ENCODE results near the gene KLRB1.
"Not testable (repeated sequence)": the region's sequence is repeated elsewhere in the genome, so short reads cannot be mapped to it uniquely, and the experiment has no call there.

KLRB1 gene

DNA sequence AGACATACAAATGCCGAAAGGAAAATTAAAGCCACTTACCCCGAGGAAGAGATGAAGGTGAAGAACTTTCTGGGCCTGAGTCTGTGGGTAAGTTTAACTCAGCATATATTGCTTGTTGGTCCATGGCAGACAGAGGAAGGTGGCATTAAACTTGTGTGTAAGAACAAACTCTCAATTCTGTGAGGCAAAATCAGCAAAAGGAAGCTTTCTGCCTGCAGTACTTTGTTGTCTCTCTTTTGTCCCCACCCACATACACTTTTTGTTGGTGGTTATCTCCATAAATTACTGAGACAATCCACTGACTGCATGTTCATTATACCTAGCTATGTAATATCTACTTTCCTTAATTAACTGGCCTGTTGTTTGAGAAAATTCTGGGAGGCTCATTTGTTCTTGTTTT, at the start of gene KLRB1:
Gene KLRB1, minus strand, starts transcription at position 201 of the 400 bp plus-strand sequence. Its CDS starts 77 bp downstream, at position 124.
- FAIRE-seq (no peak), DNase-seq (ENCODE audit: insufficient read length, low spot score) (no peak)

DNA sequence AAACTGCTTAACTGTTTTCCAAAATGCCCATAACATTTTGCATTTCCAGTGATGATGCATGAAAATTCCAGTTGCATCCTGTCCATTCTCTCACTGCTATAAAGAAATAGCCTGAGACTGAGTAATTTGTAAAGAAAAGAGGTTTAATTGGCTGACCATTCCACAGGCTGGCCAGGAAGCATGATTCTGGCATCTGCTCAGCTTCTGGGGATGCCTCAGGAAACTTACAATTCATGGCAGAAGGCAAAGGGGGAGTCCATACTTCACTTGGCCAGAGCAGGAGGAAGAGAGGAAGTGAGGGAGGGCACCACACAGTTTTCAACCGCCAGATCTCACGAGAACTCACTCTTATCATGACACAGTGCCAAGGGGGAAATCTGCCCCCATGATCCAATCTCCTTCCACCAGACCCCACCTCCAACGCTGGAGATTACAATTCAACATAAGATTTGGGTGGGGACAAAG, 43.6 kb upstream of the KLRB1 start:
- FAIRE-seq (no peak), DNase-seq (ENCODE audit: insufficient read length, low spot score) (no peak)

DNA sequence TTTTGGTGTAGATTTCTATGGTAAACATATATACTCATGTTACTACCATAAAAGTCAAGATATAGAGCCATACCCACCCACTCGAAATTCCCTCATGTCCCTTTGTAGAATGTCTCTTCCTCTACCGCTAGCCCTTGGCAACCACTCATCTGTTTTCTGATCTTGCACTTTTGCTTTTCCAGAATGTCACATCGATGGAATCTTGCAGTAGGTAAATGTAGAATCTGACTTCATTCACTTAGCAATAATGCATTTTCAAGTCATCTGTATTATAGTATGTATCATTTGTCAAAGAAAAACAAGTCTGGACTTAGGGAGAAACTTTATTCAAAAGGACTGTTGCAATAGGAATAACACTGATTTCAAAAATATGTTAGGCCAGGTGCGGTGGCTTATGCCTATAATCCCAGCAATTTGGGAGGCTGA, 42.4 kb upstream of the KLRB1 start:
- FAIRE-seq, result no peak

GRCh38 chr12:9649532-9649940, 41.8 kb upstream of the KLRB1 start:
- no peak for DNase-seq (ENCODE audit: insufficient read length, low spot score)
- FAIRE-seq, result no peak

More for the DNA sequence above, 42.4 kb upstream of the KLRB1 start:
- no peak for DNase-seq (ENCODE audit: insufficient read length, low spot score)

- DNase-seq (ENCODE audit: insufficient read length, low spot score) (no peak), FAIRE-seq (no peak)
Measured at GRCh38 chr12:9648701-9649531, 41.2 kb upstream of the KLRB1 start.

DNA sequence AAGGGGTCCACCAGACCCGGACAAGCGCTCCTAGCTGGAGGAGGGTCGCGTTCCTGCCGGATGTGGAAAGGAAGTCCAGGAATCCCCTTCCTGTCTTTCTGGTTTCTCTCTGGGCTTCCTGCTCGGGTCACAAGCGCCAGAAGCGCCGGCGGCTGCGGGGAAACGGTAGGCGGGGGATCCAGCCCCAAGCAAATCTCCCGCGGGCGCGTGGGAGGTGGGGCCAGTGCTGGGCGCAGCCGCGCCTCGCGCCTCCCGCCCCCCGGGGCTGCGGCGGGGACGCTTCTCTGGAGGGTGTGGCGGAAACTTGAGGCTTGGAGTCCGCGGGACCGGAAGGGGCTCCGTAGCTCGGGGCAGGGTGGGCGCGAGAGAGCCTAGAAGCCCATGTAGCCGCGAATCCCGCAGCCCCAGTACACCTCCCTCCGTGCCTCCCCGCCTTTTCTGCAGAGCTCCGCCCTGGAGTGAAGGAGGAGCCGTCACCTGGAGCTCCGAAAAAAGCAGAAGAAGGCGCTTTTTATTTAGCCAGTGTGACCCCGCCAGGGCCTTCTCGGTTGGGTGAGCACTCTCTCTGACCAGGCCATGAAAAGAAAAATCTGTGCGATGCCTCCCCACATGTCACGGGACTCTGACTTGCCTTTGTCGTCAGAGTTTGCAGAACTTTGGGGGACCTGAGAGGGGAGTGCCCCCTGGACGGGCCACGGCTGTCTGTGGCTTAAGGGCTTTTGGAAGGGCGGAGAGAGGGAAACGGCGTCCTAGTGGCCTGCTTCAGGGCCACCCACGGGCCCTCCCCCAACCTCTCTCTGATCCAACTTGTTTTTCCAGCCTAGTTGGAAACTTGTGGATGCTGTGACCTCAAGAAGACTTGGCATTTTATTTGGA, 40.3 kb upstream of the KLRB1 start:
- FAIRE-seq, result no peak
- DNase-seq (ENCODE audit: insufficient read length, low spot score), result peak; percentile 73

DNA sequence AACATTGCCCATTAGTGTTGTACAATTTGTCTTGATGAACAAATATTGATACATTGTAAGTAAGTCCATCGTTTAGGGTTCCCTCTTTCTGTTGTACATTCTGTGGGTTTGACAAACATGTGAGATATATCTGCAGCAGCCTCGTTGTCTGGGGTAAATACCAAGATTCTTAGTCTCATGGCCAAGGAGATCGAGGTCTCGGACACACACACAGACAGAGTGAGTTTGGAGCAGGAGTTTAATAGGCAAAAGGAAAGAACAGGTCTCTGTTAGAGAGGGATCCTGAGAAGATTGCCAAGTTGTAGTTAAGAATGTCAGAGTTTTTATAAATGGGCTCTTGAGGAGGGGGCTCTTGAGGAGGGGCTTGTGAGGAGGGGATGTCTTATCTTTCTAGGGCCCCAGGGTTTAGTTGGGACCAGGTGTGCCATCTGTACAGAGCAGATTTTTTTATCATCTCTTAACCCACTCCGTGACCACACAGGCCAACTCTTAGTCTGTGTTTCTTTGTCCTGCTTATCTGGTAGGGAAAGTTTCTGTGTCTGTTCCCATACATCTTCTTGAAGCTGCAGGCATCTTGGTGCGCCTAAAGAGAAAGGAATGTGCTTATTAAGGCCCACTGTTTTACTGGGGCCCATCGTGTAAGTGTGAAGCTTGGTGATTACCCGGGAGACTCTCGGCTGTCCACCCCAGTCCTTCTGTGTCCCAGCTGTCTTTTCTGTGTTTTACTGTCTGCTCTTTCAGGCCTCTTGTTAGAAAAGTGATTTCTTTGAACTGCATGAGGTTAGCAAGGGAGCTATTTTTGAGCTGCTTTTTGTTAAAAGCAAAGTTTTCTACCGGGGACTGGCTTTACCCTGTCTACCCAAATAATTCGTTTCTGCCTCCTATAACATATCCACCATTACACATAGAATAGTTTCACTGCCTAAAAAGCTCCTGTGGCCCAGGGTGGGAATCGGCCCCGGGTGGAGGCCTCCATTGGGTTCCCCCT, 39.4 kb upstream of the KLRB1 start:
- FAIRE-seq (no peak), DNase-seq (ENCODE audit: insufficient read length, low spot score) (no peak)

DNA sequence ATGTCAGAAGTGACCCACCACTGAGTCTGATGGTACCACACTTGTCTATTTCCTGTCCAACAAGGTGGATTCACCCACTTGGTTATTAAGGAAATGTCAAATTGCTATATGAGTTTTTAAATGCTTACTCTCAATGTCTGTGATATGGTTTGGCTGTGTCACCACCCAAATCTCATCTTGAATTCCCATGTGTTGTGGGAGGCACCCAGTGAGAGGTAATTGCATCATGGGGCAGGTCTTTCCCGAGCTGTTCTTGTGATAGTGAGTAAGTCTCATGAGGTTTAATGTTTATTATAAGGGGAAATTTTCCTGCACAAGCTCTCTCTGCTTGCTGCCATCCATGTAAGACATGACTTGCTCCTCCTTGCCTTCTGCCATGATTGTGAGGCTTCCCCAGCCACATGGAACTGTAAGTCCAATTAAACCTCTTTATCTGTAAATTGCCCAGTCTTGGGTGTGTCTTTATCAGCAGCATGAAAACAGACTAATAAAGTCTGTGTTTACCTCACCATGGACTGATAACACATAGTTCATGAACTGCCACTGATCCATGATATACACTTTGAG, 37.4 kb upstream of the KLRB1 start:
- not testable (repeated sequence) for FAIRE-seq; DNase-seq (ENCODE audit: insufficient read length, low spot score)

- FAIRE-seq, result no peak
- DNase-seq (ENCODE audit: insufficient read length, low spot score), result no peak
Measured at GRCh38 chr12:9643266-9643660, 35.5 kb upstream of the KLRB1 start.

- no peak for FAIRE-seq
Measured at GRCh38 chr12:9642606-9643265, 35.0 kb upstream of the KLRB1 start.

GRCh38 chr12:9640024-9640423, 32.3 kb upstream of the KLRB1 start:
- FAIRE-seq (no peak), DNase-seq (ENCODE audit: insufficient read length, low spot score) (no peak)

More at GRCh38 chr12:9642606-9643265, 35.0 kb upstream of the KLRB1 start:
- no peak for DNase-seq (ENCODE audit: insufficient read length, low spot score)

DNA sequence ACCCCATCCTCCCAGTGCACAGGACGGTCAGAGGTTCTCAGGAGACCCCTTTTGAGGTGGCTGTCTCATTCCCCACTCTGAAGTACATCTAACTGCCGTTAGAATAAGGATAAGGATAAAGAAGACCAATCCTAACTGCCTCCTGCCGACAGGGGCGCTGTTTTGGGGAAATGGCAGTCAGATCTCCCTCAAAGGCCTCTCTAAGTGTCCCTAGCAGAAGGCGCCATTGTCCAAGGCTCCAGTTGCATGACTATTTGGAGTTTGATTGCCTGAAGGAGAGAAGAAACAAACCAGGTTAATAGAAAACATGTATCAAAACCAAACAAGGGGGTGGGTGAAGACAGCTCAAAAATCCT, 29.1 kb upstream of the KLRB1 start:
- no peak for FAIRE-seq
- DNase-seq (ENCODE audit: insufficient read length, low spot score), result no peak

GRCh38 chr12:9636150-9636850, 28.6 kb upstream of the KLRB1 start:
- DNase-seq (ENCODE audit: insufficient read length, low spot score) (no peak), FAIRE-seq (no peak)

- FAIRE-seq, result no peak
- no peak for DNase-seq (ENCODE audit: insufficient read length, low spot score)
Measured at GRCh38 chr12:9634969-9635754, 27.4 kb upstream of the KLRB1 start.

DNA sequence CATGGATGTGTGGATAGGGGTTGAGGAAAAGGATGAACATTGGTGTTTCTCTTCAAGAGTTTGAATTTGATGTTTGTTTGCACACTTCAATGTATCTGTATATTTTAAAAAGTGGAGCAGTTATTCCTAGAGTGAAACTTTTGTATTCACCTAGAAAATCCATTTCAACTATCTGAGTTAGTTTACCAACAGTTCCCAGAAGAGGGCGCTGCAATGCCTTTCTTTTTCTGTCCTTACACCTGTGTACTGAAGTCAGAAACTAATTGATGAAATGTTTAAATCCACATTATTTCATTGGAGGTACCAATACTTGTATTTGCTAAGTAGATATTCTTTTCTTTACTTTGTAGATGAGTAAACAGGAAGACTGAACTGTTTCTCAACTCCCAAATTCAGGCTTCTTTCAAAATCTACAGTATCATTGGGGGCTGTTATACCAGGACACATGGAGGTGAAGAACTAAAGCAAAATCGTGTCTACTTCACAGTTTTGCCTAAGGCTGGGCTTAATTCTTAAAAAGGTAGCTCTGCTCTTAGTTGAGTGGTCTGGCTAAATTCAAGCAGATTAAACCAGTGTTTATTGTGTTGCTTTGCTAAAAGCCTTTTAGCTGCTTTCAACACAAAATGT, 26.6 kb upstream of the KLRB1 start:
- DNase-seq (ENCODE audit: insufficient read length, low spot score) (peak; percentile 14), FAIRE-seq (no peak)

GRCh38 chr12:9632766-9633165, 25.1 kb upstream of the KLRB1 start:
- DNase-seq (ENCODE audit: insufficient read length, low spot score) (no peak), FAIRE-seq (no peak)

DNA sequence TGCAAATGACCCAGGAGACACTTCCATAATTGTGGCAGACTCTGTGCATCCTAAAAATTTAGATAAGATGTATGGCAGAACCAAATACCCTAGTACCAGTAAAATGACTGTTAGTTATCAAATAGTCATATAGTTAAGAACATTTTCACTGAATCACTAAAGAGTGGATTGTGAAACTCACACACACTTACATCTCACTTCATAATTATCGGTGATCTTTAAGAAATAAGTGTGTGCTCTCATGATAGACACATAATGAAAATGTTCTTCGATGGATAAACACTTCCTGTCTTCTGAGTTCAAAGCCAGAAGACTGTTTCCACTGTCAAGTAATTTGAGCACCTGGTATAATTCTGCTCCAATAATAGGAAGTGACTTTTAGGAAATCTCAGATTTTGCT, 19.1 kb upstream of the KLRB1 start:
- no peak for FAIRE-seq
- DNase-seq (ENCODE audit: insufficient read length, low spot score), result no peak

GRCh38 chr12:9626291-9626690, 18.6 kb upstream of the KLRB1 start:
- no peak for FAIRE-seq

More at GRCh38 chr12:9626291-9626690, 18.6 kb upstream of the KLRB1 start:
- no peak for DNase-seq (ENCODE audit: insufficient read length, low spot score)
